Upper lobe of right lung (tissue), 1 donor: ENCODE data around the gene HMGXB3. TPM values are rescaled to one million over a fixed set of nuclear protein-coding genes. Genes with fewer than 3 reads are reported as not detected.
"Not testable (repeated sequence)": the region's sequence is repeated elsewhere in the genome, so short reads cannot be mapped to it uniquely, and the experiment has no call there.

ENCODE experiments used
- ATAC-seq: fragments of 200-7000 bp; cut with Tn5 transposase; one replicate; pipeline ENCODE4 v1.9.1; 2020; ENCODE audit warnings: mild to moderate bottlenecking, moderate library complexity
- DNase-seq: peaks from one replicate; pipeline ENCODE4 v3.0.0-alpha.2; 2020
- H3K27ac ChIP-seq: fragments of 200-600 bp; one replicate; pipeline ENCODE4 v1.8.0; 2022
- H3K27me3 ChIP-seq: fragments of 200-600 bp; one replicate; pipeline ENCODE4 v1.8.0; 2022; ENCODE audit warnings: mild to moderate bottlenecking
- H3K36me3 ChIP-seq: fragments of 200-600 bp; one replicate; pipeline ENCODE4 v1.8.0; 2022
- H3K4me1 ChIP-seq: fragments of 200-600 bp; one replicate; pipeline ENCODE4 v1.8.0; 2022
- H3K4me3 ChIP-seq: fragments of 200-600 bp; one replicate; pipeline ENCODE4 v1.8.0; 2022; ENCODE audit warnings: mild to moderate bottlenecking
- H3K9me3 ChIP-seq: fragments of 200-600 bp; one replicate; pipeline ENCODE4 v1.8.0; 2022
- CTCF ChIP-seq: fragments of 200-600 bp; IDR thresholded peaks from one replicate; pipeline ENCODE4 v1.8.0; 2022; ENCODE audit warnings: antibody characterized with exemption
- intact Hi-C: fragments of 100-400 bp; cut with DNase I; formaldehyde crosslinking; loops from one replicate; pipeline ENCODE4 v1.11.0; 2022
- total RNA-seq: library from RNA; stranded (reverse); fragmentation: NEBNext Ultra II Directional; extraction: Animal tissue kit (Norgen Biotek cat#: 25700); gene quantifications from one replicate; pipeline ENCODE4 v1.2.1, GENCODE V29; 2021
- donor health status: DM: no; HTN: yes; CAD: no; lungs with severe emphysema.

HMGXB3 gene
- total RNA-seq, 1 donor from 2014 or later, result 33.7 TPM

- H3K27ac ChIP-seq, result no peak overlapping the region
- no peaks in the 10 kb centered on the region for H3K27me3 ChIP-seq
- TF ChIP-seq CTCF, result no peak
- H3K4me3 ChIP-seq, result no peak overlapping the region
- H3K4me1 ChIP-seq, result peaks cover 9% of the 10 kb centered on the region
- H3K9me3 ChIP-seq, result no peaks in the 10 kb centered on the region
- H3K36me3 ChIP-seq, result peaks cover 96% of the 10 kb centered on the region
- intact Hi-C loops, result no loop called here
- ATAC-seq (no peak), DNase-seq (no peak)
Observed at GRCh38 chr5:150023136-150023535, 22.6 kb downstream of the HMGXB3 start.

GRCh38 chr5:150024346-150024984 is 23.9 kb downstream of the HMGXB3 start:
- peak; percentile 34 for ATAC-seq
- Histone ChIP-seq H3K4me1 (peaks cover 9% of the 10 kb centered on the region), H3K9me3 (no peaks in the 10 kb centered on the region), H3K27ac (no peak overlapping the region), H3K4me3 (no peak overlapping the region), H3K36me3 (peaks cover 93% of the 10 kb centered on the region), H3K27me3 (no peaks in the 10 kb centered on the region)
- intact Hi-C loops, result no loop called here
- DNase-seq, result no peak
- peak; percentile 9 for TF ChIP-seq CTCF

- DNase-seq, result no peak
- peaks cover 3% of the 10 kb centered on the region for H3K4me1 ChIP-seq
- peaks cover 93% of the 10 kb centered on the region for H3K36me3 ChIP-seq
Observed at GRCh38 chr5:150026682-150027172, 26.2 kb downstream of the HMGXB3 start.

GRCh38 chr5:150028047-150028446 is 27.5 kb downstream of the HMGXB3 start:
- H3K27ac ChIP-seq, intact Hi-C loops, H3K27me3 ChIP-seq, H3K9me3 ChIP-seq, H3K4me1 ChIP-seq, DNase-seq, H3K4me3 ChIP-seq, ATAC-seq: not testable (repeated sequence)
- H3K36me3 ChIP-seq, result peaks cover 97% of the 10 kb centered on the region

More at GRCh38 chr5:150026682-150027172, 26.2 kb downstream of the HMGXB3 start:
- Histone ChIP-seq H3K27me3 (no peaks in the 10 kb centered on the region), H3K4me3 (no peak overlapping the region), H3K27ac (no peak overlapping the region), H3K9me3 (no peaks in the 10 kb centered on the region)
- intact Hi-C loops, result no loop called here
- ATAC-seq, result no peak
- no peak for TF ChIP-seq CTCF

GRCh38 chr5:150033334-150033733 is 32.8 kb downstream of the HMGXB3 start:
- DNase-seq (no peak), ATAC-seq (no peak)
- no peaks in the 10 kb centered on the region for H3K4me1 ChIP-seq
- no peak overlapping the region for H3K4me3 ChIP-seq
- intact Hi-C loops, result no loop called here
- H3K9me3 ChIP-seq, result no peaks in the 10 kb centered on the region
- no peak for TF ChIP-seq CTCF
- no peak overlapping the region for H3K27ac ChIP-seq
- peaks cover 99% of the 10 kb centered on the region for H3K36me3 ChIP-seq
- no peaks in the 10 kb centered on the region for H3K27me3 ChIP-seq

- intact Hi-C loops, result no loop called here
- H3K4me1 ChIP-seq, result no peaks in the 10 kb centered on the region
- no peak overlapping the region for H3K4me3 ChIP-seq
- no peak overlapping the region for H3K27ac ChIP-seq
- H3K36me3 ChIP-seq, result peaks cover 100% of the 10 kb centered on the region
- DNase-seq, result no peak
- TF ChIP-seq CTCF, result no peak
- no peaks in the 10 kb centered on the region for H3K27me3 ChIP-seq
- no peak for ATAC-seq
- H3K9me3 ChIP-seq, result no peaks in the 10 kb centered on the region
Observed at GRCh38 chr5:150034662-150035061, 34.1 kb downstream of the HMGXB3 start.
